H1 (cell line): ENCODE data around the gene SYNPO2L. TPM values are rescaled to one million over a fixed set of nuclear protein-coding genes. Genes with fewer than 3 reads are reported as not detected.

ENCODE experiments used
- ATF3 ChIP-seq: IDR thresholded peaks from 2 replicates; pipeline ENCODE4 v1.6.1; 2011; ENCODE audit warnings: low read depth, mild to moderate bottlenecking, low read length; ENCODE audit not compliant: insufficient read depth
- CBX8 ChIP-seq: fragments of 300-800, 300-1000 bp; sonication (generic); IDR thresholded peaks from 2 replicates; pipeline ENCODE4 v1.7.1; 2016; ENCODE audit warnings: low read depth, low read length, borderline replicate concordance
- CHD1 ChIP-seq: IDR thresholded peaks from 2 replicates; pipeline ENCODE4 v1.6.1; 2012; ENCODE audit warnings: low read depth, low read length, improper control_type of control experiment
- EGR1 ChIP-seq: IDR thresholded peaks from 2 replicates; pipeline ENCODE4 v1.6.1; 2011; ENCODE audit warnings: low read depth, low read length, borderline replicate concordance
- EP300 ChIP-seq, 2 experiments: IDR thresholded peaks; 1 replicate in 1 of 2; 2 replicates in 1 of 2; pipeline ENCODE4 v1.6.1; 2011 to 2012; ENCODE audit warnings: low read depth in 2 of 2, low read length in 2 of 2, mild to moderate bottlenecking in 2 of 2, borderline replicate concordance in 1 of 2, inconsistent platforms in 1 of 2, moderate library complexity in 1 of 2
- HDAC2 ChIP-seq, 2 experiments: fragments of 300-600 bp in 1 of 2; sonication (generic) in 1 of 2; IDR thresholded peaks; 2 replicates each; pipeline ENCODE4 v1.6.1; 2011 to 2012; ENCODE audit warnings: low read depth in 2 of 2, low read length in 2 of 2, mild to moderate bottlenecking in 2 of 2, moderate library complexity in 2 of 2, borderline replicate concordance in 1 of 2, inconsistent platforms in 1 of 2
- JUND ChIP-seq: IDR thresholded peaks from 2 replicates; pipeline ENCODE4 v1.6.1; 2011; ENCODE audit warnings: mild to moderate bottlenecking, improper control_type of control experiment, low read length
- MAX ChIP-seq: IDR thresholded peaks from 2 replicates; pipeline ENCODE4 v1.6.1; 2012; ENCODE audit warnings: inconsistent platforms
- NANOG ChIP-seq: IDR thresholded peaks from 2 replicates; pipeline ENCODE4 v1.6.1; 2011; ENCODE audit warnings: low read length, low read depth, mild to moderate bottlenecking, inconsistent platforms; ENCODE audit not compliant: insufficient read depth, poor library complexity, severe bottlenecking
- PHF8 ChIP-seq: fragments of 200-600 bp; sonication (generic); conservative IDR thresholded peaks from 2 replicates; pipeline ENCODE4 v1.7.1; 2012; ENCODE audit warnings: low read depth, mild to moderate bottlenecking, inconsistent platforms, low read length, moderate library complexity
- POLR2AphosphoS5 ChIP-seq: IDR thresholded peaks from 2 replicates; pipeline ENCODE4 v1.6.1; 2011; ENCODE audit warnings: low read depth, low read length
- RBBP5 ChIP-seq: IDR thresholded peaks from 2 replicates; pipeline ENCODE4 v1.7.1; 2012; ENCODE audit warnings: low read depth, mild to moderate bottlenecking, inconsistent platforms, low read length, moderate library complexity, borderline replicate concordance
- RNF2 ChIP-seq: fragments of 200-900, 300-1000 bp; sonication (generic); IDR thresholded peaks from 2 replicates; pipeline ENCODE4 v1.7.1; 2016; ENCODE audit warnings: borderline replicate concordance, low read depth, mild to moderate bottlenecking, antibody characterized with exemption, low read length; ENCODE audit not compliant: poor library complexity, severe bottlenecking; ENCODE audit errors: missing control alignments
- SIN3A ChIP-seq, 2 experiments: IDR thresholded peaks in 1 of 2; conservative IDR thresholded peaks in 1 of 2; 2 replicates each; pipeline ENCODE4 v1.6.1; 2011 to 2012; ENCODE audit warnings: low read length in 2 of 2, improper control_type of control experiment in 1 of 2, low read depth in 1 of 2, mild to moderate bottlenecking in 1 of 2
- SP1 ChIP-seq: IDR thresholded peaks from 2 replicates; pipeline ENCODE4 v1.6.1; 2011; ENCODE audit warnings: low read depth, low read length
- USF2 ChIP-seq: IDR thresholded peaks from 2 replicates; pipeline ENCODE4 v1.6.1; 2011; ENCODE audit warnings: low read length, improper control_type of control experiment
- polyA plus RNA-seq, 7 experiments: library from polyadenylated mRNA; depleted of rRNA in 3 of 7; stranded (reverse) in 5 of 7; unstranded in 2 of 7; fragments of >200 nt in 5 of 7; fragments of 200-250 nt in 2 of 7; gene quantifications; 1 replicate in 5 of 7; 2 replicates in 1 of 7; 4 replicates in 1 of 7; pipeline versions ENCODE4 v1.2.1 to v1.2.3, GENCODE V29; 2011 to 2013; ENCODE audit warnings: missing spikeins in 2 of 7, mixed read lengths in 2 of 7
- total RNA-seq: library from RNA; stranded (reverse); fragmentation: NEBNext Ultra II Directional; extraction: Animal tissue kit (Norgen Biotek cat#: 25700); gene quantifications from 2 replicates; pipeline ENCODE4 v1.2.1, GENCODE V29; 2021

The SYNPO2L gene
- total and polyA plus RNA-seq, 2 of the 8 experiments (the other 6 are each of a cell fraction or from before 2014, with no cell fraction given): 0.05 to 0.19 TPM

- no peak for TF ChIP-seq RNF2
- peak; percentile 31 for TF ChIP-seq NANOG
- 0 out of 2 replicates have a peak, but pooled peaks have one; percentile 57 for TF ChIP-seq RBBP5
- TF ChIP-seq EGR1: no peak
- TF ChIP-seq SP1: peak; percentile 28; the same call in 1 of the 2 replicates
- TF ChIP-seq ATF3: peak; percentile 81
- TF ChIP-seq CBX8: no peak
- TF ChIP-seq MAX: 0 out of 2 replicates have a peak, but pooled peaks have one; percentile 23
- TF ChIP-seq CHD1: no peak
- peak in 1 of 2 experiments; percentile 60; a peak in 1 of 4 replicates for TF ChIP-seq HDAC2 (IDR thresholded peaks at IDR 0.05; ENCODE audit: borderline replicate concordance in 1 of 2, low read depth in 2 of 2, low read length in 2 of 2)
- peak in 1 of 2 experiments; percentile 9; a peak in 1 of 3 replicates for TF ChIP-seq EP300 (IDR thresholded peaks at IDR 0.05; ENCODE audit: borderline replicate concordance in 1 of 2, low read depth in 2 of 2, low read length in 2 of 2)
- TF ChIP-seq JUND: no peak
- TF ChIP-seq SIN3A (conservative IDR thresholded peaks at IDR 0.05 in 1 of 2, IDR thresholded peaks at IDR 0.05 in 1 of 2; ENCODE audit: low read depth in 1 of 2, low read length in 2 of 2): no peak; a peak in 2 of 4 replicates
- peak; percentile 68 for TF ChIP-seq PHF8
- TF ChIP-seq USF2: peak; percentile 95
- TF ChIP-seq POLR2AphosphoS5: peak; percentile 77
Measured at GRCh38 chr10:73647211-73647874, 8.5 kb downstream of the SYNPO2L start (continued).
